GM13976 (cell line): ENCODE measurements around the gene PLAGL1.
A peak's percentile ranks its signal among the peaks of the same experiment; 100 is the strongest.

Experiments
- DNase-seq: peaks from one replicate; pipeline ENCODE4 v3.0.0; 2012; ENCODE audit warnings: low spot score
- in situ Hi-C: fragments of 300-500 bp; cut with MboI; formaldehyde crosslinking; loops from one replicate; pipeline ENCODE4 v1.12.0; 2022; ENCODE audit warnings: low sequenced_read_pairs, mixed read lengths, inconsistent platforms; ENCODE audit not compliant: unreplicated experiment
- TF ChIP-seq, protein P1 (sequence below): IDR thresholded peaks from 2 replicates; pipeline ENCODE4 v1.5.1; 2012; ENCODE audit warnings: borderline replicate concordance, mild to moderate bottlenecking; ENCODE audit not compliant: insufficient read depth; ENCODE audit errors: extremely low read depth, missing control alignments, control extremely low read depth

Gene PLAGL1

DNA sequence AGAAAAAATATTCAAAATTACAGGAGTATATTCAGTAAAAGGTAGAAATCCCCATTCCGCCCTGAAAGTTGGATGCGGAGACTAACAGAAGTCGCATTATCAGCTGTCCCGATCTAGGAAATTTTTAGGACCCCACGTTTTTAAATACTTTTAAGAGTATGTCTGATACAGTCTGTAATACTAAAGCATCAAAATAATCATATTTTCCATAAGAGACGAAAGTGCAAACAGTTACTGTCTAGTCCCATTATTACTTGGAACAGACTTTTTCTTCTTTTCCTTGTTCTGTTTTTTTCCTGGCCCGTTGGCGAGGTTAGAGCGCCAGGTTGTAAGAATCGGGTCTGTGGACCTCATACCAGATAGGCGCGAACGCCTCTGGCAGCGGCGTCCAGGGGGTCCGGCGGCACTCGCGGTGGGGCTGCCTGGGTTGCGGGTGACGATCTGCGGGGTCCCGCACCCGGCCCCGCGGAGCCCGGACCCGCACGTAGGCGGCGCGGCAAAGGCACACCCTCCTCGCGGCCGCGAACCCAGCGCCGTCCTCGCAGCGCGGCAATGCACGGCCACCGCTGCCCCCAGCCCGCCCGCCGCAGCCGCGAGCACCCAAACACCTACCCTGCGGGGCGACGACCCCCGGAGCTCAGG lies 460 bp downstream of the PLAGL1 start:
- in situ Hi-C loops: no loop called here
- peak; percentile 37 for DNase-seq
- TF ChIP-seq, protein P1, sequence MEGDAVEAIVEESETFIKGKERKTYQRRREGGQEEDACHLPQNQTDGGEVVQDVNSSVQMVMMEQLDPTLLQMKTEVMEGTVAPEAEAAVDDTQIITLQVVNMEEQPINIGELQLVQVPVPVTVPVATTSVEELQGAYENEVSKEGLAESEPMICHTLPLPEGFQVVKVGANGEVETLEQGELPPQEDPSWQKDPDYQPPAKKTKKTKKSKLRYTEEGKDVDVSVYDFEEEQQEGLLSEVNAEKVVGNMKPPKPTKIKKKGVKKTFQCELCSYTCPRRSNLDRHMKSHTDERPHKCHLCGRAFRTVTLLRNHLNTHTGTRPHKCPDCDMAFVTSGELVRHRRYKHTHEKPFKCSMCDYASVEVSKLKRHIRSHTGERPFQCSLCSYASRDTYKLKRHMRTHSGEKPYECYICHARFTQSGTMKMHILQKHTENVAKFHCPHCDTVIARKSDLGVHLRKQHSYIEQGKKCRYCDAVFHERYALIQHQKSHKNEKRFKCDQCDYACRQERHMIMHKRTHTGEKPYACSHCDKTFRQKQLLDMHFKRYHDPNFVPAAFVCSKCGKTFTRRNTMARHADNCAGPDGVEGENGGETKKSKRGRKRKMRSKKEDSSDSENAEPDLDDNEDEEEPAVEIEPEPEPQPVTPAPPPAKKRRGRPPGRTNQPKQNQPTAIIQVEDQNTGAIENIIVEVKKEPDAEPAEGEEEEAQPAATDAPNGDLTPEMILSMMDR: no peak

DNA sequence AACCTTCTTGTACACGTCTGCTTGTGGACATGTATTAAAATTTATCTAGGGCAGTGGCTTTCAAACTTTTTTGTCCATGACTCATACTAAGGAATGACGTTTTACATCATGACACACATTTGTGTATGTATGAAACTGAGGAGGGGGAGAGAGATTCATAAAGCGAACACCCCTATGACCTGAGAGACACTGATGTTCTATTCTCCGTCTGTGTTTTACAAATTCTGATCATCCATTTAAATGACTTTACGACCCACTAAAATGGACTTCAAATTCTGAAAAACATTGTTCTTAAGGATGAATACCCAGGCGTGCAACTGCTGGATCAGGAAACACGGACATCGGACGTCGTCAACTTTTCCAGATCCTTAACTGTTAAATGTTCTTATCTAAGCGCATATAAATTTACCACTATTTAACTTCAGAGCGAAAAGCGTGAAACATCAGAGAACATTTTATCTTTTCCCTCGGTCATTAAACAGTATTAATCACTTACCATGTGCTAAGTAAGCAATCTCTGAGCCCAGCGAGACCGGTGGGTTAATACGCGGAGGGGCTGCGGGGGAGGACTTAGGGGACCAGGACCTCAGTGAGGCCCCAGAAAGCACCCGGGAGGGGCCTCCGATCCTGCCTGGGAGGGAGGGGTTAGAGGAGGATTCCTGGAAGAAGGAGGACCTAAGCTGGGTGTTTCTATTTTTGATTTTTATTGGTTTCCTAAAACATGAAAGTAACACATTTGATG lies 1.2 kb downstream of the PLAGL1 start:
- TF ChIP-seq, protein P1: no peak
- in situ Hi-C loops: no loop called here
- DNase-seq: no peak

DNA sequence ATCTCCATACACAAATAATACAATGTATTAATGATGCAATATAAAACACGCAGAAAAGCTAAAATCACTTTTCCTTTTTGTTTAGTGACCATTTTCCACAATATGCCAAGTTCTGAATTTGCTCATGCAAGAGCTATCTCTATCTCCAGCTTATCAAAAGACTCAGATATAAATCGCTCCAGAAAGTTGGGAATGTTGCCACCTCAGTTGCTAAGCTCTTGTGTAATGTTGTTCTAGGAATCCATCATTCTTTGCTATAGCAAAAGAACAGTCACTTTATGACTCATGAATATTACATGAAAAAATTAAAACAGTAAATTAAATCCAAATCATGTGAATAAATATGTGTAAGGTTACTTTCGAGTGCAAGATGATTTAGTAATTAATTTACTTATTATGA lies 8.7 kb downstream of the PLAGL1 start:
- in situ Hi-C loops: no loop called here
- no peak for DNase-seq
- TF ChIP-seq, protein P1: no peak

DNA sequence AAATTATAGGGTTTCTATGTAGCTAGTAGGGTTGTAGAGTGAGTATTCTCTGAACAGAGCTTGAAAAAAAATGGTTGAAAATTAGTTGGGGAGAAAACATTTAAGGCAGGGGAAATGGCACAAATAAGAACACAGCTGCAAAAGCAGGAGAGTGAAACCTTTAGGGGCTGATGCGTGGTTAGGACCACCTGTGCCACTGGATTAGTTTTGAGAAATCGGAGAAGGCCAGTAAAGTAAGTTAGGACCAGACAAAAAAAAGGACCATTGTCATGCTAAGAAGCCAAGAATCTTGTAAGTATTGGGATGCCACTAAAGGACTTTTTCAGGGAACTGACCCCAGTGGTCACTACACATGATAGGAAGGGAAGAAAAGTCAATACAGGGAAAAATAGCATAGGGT lies 9.4 kb downstream of the PLAGL1 start:
- TF ChIP-seq, protein P1: no peak
- no peak for DNase-seq
- in situ Hi-C loops: no loop called here

DNA sequence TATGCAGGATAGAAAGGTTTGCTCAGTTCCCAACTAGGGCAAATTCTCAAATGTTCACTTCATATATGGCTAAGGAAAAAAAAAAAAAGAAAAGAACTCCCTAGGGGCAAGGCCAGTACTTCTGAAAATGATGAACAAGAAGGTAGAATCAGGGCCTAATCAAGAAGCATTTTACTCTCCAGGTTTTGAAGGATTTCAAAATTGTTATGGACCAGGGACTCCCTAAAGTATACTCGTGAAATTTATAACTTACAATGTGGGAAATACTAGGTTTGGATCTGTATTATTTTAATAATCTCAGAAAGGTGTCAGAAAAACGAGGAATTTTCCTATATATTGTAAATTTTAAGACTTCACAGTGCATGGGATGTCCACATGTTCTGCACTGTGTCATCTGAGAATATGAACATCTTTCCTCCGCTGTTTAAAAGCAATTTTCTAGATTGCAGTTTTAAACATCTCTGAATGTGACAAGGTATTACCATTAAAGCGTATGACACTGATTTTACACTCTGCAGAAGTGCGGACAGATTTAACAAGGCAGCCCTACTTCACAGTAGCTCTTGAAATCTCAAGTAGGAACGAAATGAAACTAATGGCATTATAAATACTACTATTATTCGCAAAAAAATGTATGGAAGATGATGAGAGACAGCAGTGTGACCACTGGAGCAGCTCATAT lies 14.0 kb downstream of the PLAGL1 start:
- DNase-seq: no peak
- in situ Hi-C loops: no loop called here
- TF ChIP-seq, protein P1: no peak

DNA sequence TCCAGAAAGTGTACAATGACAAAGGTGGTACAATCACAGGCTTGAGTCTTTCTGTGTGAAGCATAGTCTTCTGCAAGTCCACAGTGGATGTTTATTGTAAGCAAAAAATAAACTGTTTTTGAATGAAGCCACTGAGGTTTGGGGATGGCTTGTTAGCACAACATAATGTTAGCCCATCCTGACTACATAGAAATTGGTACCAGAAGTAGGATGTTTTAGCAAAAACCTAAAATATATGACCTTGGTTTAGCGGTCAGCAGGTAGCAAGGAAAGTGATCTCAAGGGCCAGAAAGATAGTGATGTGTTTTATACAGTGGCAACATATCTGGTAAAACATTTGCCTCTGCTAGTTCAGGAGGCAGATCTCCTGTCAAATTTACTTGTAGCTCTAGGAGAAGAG lies 15.8 kb downstream of the PLAGL1 start:
- TF ChIP-seq, protein P1: no peak
- DNase-seq: no peak
- in situ Hi-C loops: no loop called here
